Measurements from ENCODE around the gene GALNT5.

The GALNT5 gene

DNA sequence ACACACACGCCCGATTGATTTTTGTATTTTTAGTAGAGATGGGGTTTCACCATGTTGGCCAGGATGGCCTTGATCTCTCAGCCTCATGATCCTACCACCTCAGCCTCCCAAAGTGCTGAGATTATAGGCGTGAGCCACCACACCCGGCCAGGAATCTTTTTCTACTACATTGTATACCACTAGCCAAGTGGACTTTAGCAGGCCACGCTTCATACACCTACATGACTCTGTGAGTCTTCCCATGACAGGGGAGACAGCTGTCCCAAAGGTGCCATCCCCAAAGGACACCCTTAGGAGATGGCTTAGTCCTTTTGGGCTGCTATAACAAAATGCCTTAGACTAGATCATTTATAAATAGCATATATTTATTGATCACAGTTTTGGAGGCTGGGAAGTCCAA, 35.3 kb downstream of the GALNT5 start:
- no peak for DNase-seq (ENCODE audit: low read depth)

DNA sequence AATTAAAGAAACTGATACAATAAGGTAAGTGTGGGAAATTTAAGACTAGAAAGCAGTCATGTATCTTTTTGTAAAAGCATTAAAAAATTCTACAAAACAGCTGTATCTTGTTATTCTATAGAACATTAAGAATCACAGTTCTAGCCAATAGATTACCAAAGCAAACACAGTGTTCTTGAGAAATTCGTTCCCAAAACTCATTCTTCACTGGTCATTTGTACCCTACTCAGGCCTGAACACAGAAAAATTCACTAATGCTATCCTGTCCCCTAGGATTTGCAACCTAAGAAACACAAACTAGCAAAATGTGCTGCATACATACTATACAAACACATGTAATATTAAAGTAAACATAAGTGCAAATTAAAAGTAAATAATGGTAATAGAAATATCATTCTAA, 39.0 kb downstream of the GALNT5 start:
- no peak for DNase-seq (ENCODE audit: low read depth)

DNA sequence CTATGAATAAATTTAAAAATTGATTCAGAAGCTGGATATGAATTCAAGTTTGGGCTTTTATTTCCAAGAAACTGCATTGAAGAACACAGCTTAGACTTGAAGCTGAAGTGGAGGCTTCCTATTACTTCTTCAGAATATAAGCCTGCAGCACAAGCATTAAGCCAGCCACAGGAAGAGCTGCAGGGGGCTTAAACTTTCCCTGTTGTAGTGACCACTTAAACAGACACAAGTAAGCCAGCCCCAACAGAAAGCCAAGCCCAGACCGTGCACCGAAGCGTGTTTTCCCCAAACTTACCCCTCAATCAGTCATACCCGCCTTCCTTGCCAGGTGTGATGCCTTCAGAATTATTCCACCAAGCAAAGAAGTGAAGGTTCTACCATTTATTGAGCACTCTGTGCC, 39.5 kb downstream of the GALNT5 start:
- DNase-seq (ENCODE audit: low read depth), result no peak

DNA sequence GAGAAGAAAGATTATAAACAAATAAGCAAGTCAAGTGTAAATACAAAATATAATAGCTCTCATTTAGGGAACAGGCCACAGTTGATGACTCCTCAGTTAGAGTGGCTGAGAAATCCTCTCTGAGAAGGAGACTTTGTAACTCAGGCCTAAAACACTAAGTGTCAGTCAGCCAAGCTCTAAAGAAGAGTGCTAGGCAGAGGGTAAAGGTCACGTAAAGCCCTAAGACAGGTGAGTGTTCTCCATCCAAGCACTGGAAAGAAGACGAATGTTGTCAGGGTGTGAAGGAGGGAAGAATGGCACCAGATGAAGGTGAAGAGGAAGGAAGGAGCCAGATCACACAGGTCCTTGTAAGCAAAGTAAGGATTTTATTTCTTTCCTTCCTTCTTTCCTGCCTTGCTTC, 43.8 kb downstream of the GALNT5 start:
- no peak for DNase-seq (ENCODE audit: low read depth)

DNA sequence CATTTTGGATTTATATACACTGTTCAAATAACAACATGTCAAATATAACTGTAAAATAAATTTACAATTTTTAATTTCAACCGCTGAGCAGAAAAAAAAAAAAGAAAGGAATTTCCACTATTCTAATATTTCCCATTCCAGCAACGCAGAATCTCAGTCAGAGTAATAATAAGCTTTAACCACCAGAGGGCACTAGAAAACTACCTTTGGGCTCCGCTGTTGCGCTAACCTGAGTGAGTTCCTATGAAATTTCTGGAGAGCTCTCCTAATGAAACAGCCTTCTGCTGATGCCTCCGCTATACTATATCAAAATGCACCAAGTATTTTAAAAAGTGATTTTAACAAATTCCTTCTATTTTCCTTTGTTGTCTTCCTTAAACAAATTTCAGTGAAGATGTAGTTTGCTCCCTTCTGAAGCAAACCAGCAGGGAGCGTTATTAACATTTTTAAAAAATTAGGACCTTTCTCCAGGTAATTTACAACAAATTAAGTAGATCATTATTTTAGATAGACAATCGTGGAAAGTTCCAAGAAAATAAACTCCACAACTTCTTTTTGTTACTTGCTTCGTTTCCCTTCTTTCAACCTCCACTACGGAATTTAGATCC, 45.1 kb downstream of the GALNT5 start:
- DNase-seq (ENCODE audit: low read depth), result no peak

DNA sequence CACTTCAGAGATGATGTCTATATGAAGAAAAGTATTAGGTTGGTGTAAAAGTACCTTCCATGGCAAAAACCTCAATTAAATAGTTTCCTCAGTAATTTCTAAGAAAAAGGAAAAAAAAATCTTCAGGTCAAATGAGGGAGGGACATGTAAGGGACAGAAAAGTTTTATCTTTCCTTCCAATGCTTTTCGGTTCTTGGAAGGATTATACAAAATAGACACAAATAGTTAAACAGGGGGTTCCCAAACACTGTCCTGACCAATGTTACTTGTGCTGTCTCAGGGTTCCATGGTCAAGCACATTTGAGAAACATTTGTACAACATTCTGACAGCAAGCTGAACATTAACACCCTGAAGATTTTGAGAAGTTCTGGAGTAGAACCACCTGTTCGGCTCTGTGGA, 46.1 kb downstream of the GALNT5 start:
- no peak for DNase-seq (ENCODE audit: low read depth)

DNA sequence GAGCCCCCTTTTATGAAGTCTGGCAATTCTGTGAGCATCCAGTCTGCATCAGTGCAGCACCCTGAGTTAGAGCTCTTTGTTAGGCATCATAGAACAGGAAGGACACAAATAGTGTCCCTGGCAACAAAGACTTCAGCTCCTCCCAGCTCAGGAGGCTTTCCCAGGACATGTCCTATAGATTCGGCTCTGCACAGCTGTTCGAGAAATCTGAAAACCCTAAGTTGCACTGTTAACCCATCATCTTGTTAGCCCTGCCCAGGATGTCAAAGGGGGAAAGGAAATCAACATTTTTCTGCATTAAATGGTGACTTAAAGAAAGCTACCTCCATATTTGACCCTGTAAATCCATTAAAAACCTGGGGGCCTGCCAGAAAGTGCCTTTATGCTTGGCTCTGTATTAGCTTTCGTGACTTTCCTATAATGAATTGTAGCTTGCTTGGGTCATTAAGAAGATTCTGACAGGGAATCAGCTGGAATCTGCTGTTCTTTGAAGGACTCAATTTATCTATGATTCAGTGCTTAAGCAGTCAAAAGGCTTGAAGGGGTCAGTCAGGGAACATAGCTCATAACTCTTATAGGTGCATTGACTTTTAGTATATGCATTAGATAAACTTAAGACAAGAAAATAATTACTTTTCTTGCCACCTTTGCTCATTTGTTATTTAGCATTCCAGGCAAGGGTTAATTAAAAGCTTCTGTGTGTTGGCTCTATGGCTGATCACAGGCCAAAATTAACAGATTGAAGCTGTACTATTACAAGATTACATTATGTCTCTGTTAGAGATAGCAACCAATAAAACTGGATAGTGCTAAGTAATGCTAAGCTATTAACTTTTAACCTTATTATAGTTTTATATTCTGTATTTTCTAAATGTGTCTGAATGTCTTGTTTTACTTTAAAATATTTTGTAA, 47.6 kb downstream of the GALNT5 start:
- DNase-seq (ENCODE audit: low read depth), result no peak

DNA sequence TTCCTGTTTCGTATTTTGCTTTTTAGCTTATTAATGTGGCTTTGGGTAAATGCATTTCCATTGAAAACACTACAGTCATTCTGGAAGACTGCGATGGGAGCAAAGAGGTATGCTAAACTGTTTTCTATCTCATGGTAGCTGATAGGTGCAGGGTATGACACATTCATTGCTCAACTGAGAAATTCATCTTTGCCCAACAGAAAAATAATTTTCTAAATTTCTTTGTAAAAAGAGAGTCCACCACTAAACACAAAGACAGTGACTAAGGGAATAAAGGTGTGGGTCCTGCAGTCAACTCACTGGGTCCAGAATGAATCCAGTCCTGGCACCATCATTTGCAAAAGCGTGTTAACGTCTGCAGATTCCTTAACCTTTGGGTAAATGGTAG, 48.2 kb downstream of the GALNT5 start:
- no peak for DNase-seq (ENCODE audit: low read depth)

DNA sequence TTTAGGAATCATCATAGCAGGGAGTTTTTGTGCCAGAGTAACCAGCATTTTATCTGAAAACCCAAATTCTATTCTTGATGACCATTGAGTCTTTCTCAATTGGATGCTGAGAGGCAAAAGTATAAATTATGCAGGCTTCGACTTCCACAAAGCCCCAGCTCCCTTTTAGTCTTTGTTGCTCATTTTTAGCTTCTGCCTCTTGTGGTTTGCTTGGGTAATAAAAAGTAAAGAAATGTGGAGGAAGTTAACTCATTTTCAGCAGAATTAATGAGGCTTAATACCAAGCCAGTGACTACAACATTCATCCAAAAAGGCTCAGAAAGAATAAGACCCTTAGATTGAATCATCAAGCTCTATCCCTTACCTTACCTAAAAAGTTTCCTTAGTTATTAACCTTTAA, 49.5 kb downstream of the GALNT5 start:
- no peak for DNase-seq (ENCODE audit: low read depth)

DNA sequence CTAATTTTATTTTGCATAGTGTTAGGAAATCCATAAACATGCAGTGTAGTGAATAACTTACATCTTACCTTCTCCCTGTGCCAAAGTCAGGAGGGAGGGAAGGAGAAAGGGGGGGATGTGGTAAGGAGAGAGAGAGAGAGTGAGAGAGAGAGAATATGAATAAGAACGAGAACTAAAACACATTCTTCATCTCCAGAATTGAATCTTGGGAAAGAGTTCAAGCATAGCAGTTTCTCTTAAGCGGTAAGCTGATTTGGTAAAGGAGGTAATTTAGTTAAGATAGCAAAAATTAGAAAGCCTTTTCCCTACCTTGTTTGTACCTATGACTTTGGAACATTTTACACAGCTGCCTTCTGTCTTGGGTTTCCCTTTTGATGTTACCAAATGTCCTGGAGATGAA, 52.4 kb downstream of the GALNT5 start:
- DNase-seq (ENCODE audit: low read depth), result no peak

DNA sequence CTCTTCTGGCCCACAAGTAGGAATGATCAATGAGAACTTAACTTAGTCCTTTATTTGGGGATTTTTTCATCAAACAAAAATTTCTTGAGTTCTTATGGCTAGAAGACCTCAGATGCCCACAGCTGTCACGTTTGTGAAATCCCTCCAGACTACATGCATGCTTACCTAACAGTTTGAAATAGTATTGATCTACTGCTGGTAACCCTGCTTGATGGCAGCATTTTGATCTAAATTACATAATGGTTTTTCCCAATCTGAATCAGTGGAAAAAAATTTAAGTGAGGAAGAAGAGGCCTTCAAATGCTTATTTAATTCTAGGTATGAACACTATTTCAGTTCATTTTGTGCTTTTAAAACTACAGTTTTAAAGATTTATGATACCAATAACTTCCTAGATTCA, 54.2 kb downstream of the GALNT5 start:
- no peak for DNase-seq (ENCODE audit: low read depth)

DNA sequence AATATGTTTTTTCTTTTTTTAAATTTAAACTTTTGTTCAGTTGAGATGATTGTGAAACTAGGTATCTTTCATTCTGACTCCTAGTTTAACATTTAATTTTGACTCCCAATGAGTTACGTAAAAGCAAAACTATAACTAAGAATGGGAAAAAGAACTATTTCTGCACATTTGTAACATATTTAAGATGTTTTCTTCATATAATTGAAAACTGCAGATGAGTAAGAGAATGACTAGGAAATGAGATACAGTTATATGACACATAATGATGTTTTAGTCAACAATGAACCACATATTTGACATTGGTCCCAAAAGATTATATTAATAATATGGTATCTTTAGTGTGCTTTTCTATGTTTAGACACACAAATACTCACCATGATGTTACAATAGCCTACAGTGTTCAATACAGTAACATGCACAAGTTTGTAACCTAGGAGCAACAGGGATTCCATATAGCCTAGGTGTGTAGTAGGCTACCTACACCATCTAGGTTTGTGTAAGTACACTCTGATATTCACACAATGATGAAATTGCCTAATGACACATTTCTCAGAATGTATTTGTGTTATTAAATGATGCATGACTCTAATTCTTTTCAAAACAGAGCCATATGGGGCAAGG, 55.5 kb downstream of the GALNT5 start:
- no peak for DNase-seq (ENCODE audit: low read depth)

DNA sequence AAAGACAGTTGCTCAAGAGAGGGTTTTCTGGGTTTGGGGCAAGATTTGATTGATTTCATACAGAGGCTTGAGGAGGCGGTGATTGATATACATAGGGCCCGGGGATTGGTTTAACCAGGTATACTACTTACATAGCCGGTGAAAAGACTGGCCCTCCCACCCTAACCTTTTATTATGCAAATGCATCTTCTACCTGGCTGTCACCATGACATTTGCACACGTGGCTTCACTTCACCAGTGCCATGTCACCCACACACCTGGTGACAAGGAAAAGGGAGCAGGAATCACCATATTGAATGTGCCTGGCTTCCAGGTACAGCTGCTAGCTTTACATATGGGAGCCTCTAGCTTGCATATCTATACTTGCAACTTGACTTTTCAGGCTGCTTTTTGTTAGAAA, 58.4 kb downstream of the GALNT5 start:
- no peak for DNase-seq (ENCODE audit: low read depth)

DNA sequence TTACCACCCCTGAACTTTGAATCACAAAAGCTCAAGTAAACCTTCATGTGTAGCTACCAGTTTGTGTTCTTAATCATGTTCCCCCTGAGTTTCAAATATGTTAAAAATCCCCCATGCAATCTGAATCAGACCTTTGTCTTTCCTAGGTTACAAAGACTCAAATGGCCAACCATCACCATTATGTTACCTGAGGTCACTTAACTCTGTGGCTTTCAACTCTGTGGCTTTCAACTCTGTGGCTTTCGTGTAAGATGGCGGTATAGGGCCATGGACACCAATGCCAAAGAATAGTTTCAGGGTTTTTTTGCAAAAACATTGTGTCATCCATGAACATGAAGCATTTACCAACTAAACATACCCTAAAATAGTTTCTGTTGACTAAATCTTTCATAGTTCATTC, 61.4 kb downstream of the GALNT5 start:
- DNase-seq (ENCODE audit: low read depth), result no peak

DNA sequence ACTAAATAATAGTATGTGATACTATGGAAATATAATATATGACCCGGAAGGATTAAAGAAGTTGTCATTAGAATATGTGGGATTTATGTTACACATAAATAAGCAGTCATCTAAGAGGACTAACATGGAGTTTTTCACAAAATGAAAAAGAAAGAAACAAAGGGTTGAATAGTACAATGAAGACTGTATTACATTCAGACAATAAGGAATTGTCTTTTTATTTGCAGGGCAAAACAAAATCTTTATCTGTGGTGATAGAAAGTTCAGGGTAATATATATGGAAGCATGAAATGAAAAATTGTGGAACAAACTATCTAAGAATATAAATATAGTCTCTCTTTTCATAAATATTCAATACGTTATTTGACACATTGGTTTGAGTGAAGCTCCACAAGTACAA, 62.3 kb downstream of the GALNT5 start:
- DNase-seq (ENCODE audit: low read depth), result no peak

DNA sequence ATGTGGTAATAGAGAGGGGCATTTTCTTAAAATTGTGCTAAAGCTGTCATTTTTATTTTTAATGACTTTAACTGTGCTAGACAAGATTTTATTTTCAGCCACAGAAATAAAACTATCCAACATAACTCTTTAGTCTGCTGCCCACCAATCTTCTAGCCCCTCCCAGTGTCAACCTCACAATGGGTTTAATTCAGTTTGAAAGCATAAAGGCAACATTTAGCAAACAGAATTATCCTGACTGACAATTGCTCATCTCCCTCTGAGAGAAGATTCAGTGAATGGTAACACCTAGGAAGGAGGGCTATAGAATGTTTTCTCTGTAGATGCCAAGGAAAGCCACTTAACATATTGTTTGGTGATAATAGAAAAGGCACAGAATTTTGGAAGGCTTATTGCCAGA, 62.9 kb downstream of the GALNT5 start:
- DNase-seq (ENCODE audit: low read depth), result no peak

DNA sequence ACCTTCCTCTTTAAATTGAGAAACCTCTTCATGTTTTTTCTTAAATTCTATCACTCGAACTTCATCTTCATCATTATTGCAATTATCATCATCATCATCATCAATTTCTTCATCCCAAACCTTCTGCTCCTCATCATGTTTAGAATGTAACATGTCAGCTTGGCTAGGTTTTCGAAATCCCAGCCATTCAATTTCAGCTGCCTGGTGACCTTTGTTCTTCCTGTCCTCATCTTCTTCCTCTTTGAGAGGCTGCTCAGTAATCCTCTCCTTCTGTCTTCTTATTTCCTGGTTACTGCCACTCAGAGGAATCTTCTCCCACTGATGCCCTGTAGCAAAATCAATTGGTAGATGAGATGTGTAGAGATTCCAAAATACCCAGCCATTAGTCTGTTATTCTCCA, 64.0 kb downstream of the GALNT5 start:
- no peak for DNase-seq (ENCODE audit: low read depth)

DNA sequence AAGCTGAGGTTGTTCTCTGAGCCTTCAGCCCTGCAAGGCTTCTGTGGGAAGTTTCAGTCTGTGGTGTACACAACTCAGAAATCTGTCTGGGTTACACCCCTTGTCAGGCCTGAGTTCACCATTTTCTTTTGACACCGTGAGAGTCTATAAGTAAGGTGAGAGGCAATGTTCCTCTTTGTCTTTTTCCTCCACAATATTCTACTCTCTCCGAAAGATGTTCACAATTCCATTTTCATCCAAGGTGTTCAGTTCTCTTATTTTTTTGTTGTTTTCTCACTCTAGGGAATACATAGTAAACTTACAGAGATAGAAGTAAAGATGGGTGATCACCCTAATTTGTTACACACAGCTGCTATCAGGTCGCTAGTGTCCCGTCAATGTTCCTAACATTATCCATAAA, 64.9 kb downstream of the GALNT5 start:
- no peak for DNase-seq (ENCODE audit: low read depth)

DNA sequence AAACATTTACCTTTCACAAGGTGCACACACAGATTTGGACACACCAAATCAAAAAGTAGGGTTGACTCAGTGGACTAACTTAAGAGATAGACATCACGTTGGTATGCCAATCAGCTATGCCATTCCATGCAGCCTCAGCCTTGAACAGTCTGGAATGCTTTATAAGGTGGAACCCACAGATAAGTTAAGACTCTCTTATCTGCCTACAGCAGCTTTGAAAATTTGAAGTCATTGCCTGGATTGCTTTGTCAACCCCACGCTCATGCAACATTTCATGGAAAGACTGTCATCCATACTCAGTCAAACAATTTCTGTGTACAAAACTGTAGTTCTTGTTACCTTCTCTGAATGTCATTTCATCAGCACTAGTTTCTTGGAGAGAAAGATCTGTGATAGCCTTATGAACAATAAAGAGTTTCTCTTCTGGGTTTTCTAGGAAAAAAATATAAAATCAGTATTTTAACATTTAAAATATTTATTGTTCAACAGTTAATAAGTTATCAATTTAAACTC, 66.9 kb downstream of the GALNT5 start:
- DNase-seq (ENCODE audit: low read depth), result no peak

DNA sequence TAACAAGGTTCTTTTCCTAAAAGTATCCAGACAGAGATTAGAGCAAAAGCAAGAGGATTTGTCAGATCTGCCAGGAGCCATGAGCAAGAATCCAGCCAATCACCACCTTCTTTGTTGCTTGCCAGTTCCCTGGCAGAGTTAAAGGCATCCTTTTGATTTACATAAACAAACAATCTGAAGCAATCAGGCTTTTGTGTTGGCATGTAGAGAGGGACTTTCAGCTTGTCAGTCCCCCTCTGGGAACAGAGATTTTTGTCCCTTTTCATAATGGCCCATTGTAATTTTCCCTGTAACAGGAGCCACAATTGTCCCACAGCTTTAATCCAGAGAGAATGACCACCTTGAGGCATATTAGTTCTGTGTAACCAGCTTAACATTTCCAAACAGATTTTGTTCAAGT, 68.3 kb downstream of the GALNT5 start, which contains the start of gene ERMN:
ERMN (minus strand) TSS at position 39 of the 400 bp plus-strand sequence. CDS start 182 bp downstream, outside the sequence.
- no peak for DNase-seq (ENCODE audit: low read depth)

DNA sequence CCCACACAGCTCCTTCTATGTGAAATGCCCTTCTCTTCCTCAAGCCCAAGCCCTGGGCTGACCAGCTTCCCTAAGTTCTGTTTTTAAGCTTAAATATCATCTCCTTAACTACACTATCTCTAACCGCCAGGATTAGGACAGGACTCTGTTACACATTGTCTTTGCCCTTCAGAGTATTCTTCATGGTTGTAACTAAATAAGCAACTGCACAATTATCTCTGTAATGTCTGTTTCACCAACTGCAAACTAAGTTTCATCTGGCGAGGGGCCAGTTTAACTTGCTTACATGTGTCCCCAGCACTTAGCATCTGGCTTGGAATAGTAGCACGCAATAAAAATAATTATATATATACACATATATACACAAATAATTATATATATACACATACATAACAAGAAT, 69.2 kb downstream of the GALNT5 start:
- no peak for DNase-seq (ENCODE audit: low read depth)

DNA sequence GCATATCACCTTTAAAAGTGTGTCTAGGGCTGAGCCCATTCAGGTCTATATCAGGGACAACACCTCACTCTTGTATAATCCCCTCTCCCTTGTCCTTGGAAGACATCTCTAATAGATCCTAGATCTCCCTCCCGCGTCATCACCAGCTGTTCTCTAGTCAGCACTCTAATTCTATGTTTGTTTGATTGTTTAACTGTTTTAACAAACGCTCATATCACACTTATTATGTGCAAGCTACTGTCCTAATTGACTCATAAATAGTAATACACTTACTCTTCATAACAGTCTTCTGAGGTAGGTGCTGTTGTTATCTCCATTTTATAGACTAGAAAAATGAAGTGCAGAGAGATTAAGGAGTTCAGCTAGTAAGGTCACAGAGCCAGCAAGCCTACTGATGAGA, 69.7 kb downstream of the GALNT5 start:
- no peak for DNase-seq (ENCODE audit: low read depth)

Measured in stimulated activated CD8-positive, alpha-beta memory T cell treated with anti-CD3 and anti-CD28 coated beads, Interleukin-7, amount 100 ng/mL, for 24 hours (primary cell).